D721Med (cell line): Measurements from ENCODE around the gene ALOX5.

Experiments
- DNase-seq: peaks from one replicate; pipeline ENCODE4 v3.0.0; 2011; ENCODE audit warnings: low spot score; ENCODE audit not compliant: insufficient read length
- FAIRE-seq: peaks from 2 replicates; lab custom pipeline; 2011; peaks lifted over from hg19 to GRCh38; lab: Jason Lieb, UNC
- TF ChIP-seq, protein P1 (sequence below): IDR thresholded peaks from 2 replicates; pipeline ENCODE4 v1.5.1; 2012; ENCODE audit warnings: mild to moderate bottlenecking, control low read depth; ENCODE audit not compliant: insufficient read depth; ENCODE audit errors: missing control alignments

Gene ALOX5

DNA sequence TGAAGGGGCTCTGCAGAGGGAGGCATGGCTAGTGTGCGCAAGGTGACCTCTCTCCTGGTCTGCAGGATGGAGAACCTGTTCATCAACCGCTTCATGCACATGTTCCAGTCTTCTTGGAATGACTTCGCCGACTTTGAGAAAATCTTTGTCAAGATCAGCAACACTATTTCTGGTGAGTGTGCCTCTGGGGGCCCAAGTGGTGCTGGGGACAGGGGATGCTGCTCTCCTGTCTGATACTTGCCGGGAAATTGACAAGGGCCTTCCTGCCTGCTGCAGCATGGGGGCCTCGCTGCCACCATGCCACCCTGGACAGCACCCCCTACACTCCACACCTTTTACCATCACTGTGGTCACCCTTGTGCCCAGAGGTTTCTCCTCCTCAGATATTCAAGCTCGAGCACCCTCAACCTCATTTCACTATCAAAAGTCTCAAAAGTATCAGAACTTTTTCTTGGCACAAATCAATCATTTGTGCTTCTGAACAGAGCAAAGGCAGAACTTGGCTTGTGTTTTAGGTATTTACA is 50.0 kb downstream of the ALOX5 start:
- DNase-seq, result no peak
- TF ChIP-seq, protein P1, sequence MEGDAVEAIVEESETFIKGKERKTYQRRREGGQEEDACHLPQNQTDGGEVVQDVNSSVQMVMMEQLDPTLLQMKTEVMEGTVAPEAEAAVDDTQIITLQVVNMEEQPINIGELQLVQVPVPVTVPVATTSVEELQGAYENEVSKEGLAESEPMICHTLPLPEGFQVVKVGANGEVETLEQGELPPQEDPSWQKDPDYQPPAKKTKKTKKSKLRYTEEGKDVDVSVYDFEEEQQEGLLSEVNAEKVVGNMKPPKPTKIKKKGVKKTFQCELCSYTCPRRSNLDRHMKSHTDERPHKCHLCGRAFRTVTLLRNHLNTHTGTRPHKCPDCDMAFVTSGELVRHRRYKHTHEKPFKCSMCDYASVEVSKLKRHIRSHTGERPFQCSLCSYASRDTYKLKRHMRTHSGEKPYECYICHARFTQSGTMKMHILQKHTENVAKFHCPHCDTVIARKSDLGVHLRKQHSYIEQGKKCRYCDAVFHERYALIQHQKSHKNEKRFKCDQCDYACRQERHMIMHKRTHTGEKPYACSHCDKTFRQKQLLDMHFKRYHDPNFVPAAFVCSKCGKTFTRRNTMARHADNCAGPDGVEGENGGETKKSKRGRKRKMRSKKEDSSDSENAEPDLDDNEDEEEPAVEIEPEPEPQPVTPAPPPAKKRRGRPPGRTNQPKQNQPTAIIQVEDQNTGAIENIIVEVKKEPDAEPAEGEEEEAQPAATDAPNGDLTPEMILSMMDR, result no peak
- no peak for FAIRE-seq

DNA sequence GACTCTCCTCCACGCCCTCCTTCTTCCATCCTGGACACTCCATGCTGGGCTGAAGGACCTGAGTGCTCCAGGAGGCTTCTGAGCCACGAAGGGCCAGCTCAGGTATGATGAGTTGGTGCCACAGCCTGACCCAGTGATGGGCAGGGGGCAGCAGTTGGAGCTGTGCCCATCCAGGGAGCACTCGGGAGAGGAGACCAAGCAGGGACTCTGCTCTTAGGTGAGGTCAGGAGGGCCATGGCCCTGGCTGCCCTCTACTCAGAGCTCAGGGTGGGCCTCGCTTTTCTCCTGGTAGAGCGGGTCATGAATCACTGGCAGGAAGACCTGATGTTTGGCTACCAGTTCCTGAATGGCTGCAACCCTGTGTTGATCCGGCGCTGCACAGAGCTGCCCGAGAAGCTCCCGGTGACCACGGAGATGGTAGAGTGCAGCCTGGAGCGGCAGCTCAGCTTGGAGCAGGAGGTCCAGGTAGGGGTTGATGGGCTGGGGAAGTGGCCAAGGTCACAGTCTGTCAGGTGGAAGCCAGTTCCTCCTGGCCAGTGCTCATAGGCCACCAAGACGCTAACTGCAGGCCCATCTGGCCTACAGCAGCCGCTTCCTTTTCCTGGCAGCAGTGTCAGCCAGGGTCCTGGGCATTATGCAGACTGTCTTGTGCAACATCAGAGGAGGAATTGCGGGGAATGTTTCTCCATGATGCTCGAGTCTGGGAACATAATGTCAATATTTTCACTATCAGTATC is 50.8 kb downstream of the ALOX5 start:
- DNase-seq, result no peak
- no peak for FAIRE-seq
- TF ChIP-seq, protein P1, result no peak

DNA sequence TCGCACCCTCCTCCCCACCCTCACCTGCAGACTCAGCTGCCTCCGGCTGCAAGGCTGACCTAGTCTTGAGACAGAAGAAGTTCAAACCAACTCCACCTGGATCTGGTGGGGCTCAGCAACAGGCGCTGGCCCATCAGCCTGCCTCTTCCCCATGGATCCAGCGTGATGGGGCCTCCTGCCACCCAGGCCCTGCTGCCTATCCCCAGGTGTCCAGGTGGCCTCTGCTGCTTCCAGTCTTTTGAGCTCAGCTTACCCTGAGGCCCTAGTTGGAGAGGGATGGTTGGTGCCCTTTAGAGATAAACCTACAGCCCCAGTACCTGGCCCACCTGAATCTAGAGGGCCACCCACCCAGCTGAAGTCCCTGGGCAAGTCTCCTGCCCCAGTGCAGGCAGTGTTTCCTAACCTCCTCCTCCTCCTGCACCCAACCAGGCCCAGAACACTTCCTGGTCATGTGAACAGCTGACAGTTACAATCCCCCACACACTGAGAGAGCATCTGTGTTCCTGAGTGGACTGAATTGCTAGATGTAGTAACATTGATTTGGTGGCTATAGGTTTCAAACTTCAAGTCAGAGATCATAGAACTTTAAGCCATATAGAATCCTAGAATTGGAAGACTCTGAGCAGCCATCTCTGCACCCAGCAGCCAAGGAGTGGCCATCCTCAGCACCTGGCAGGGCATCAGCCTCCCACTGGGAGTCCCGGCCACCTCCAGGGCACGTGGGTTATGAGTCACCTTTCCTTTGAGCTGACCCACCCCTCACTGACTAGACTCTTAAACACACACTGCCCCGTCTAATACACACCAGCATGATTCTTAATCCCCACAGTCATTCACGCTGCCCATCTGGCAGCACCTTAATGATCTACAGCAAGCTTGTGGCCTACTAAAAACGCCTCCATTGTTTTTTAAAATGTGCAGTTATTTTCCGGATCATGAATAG is 51.9 kb downstream of the ALOX5 start:
- TF ChIP-seq, protein P1, result no peak
- FAIRE-seq, result no peak
- DNase-seq, result peak; percentile 53

DNA sequence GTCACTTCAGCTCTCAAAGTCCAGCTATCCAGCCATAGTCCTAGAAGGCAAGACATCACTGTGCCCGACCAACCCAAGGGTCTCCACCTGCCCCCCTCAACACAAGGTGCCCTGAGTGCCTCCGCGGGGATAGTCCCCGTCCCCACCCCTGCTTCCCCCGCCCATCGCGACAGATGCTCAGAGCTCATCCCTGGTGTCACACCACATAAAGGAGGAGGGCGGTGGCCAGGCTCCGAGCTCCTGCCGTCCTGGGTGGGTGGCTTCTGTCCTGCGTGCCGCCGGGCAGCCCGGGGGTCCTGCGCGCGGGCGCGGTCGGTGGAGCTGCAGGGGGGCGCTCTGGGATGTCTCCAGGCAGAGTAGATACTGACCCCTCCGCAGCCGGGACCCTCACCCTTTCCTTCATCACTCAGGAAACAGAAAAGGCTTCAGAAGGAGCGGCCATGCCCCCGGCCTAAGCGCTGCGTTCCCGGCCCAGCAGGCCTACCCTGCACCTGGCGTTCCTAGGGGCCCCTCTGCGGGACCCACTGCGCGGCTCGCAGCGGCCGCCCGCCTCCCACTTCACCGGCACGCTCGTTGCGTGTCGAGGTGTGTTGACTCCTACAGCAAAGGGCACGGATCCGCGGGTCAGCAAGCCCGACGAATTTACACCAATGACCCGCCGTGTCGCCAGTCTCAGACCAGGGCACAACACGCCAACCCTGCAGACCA is 53.4 kb downstream of the ALOX5 start:
- DNase-seq, result no peak
- FAIRE-seq, result no peak
- TF ChIP-seq, protein P1, result no peak

DNA sequence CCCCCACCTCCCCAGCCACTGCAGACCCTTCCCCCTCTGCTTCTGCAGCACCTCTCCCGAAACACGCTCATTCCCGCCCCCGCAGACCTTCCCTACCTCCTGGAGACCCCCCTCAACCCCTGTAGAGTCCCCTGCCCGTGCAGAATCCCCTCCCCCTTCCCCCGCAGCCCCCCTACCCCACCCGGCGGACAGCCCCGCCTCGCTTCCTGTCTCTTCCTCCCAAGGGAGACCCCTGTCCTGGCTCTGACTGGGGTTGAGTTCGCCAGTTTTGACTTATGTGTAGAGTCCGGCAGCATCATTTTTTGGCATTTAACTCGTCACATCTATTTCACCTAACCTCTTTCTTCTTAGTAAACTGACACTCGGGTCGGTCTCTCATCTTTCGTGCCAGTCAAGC is 54.0 kb downstream of the ALOX5 start:
- TF ChIP-seq, protein P1, result no peak
- FAIRE-seq, result no peak
- DNase-seq, result no peak

DNA sequence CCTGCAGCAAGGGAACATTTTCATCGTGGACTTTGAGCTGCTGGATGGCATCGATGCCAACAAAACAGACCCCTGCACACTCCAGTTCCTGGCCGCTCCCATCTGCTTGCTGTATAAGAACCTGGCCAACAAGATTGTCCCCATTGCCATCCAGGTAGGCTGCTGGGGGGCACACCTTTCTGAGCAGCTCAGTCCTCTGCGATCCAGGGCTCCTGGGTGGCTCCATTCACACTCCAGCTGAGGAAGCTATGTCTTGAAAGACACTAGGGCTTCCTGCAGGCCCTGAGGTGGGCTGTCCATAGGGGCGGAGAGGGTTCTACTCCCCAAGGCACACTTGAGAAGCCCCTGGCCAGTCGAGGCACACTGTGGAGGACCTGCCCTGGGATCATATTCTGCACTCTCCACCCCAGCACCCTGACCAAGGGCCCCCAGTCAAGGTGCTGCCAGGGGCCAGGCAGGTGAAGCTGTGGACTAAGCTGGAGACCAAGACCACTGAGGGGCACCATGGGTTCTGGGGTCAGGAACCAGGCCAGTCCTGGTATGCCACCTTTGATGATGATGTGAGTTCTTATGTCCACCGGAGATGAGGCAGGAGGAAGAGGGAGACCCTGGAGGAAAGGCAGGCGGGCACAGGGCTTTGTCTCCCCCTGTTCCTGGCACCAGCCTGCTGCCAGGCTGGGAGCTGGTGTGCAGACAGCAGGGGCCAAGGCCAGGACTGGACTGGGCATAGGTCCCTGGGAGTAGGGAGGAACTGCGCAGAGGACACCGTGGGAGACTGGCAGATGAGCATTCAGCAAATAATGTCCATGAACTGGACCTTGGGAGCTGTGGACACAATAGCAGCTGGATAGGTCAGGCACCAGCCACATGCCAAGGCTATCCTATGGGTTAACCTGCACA is 54.8 kb downstream of the ALOX5 start:
- FAIRE-seq, result no peak
- DNase-seq, result no peak
- TF ChIP-seq, protein P1, result no peak
